NAMALWA (cell line): Measurements from ENCODE around the gene BEND5.

Experiments
- DNase-seq: peaks from one replicate; pipeline ENCODE4 v3.0.0-alpha.2; 2015; ENCODE audit warnings: low spot score

The BEND5 gene

GRCh38 chr1:48776393-48777218, at the start of gene BEND5:
TSS of gene BEND5 (minus strand) at chr1:48776891. CDS start at chr1:48776831, 60 bp downstream.
- DNase-seq: no peak

GRCh38 chr1:48823168-48823567, 46.5 kb upstream of the BEND5 start:
- DNase-seq: no peak

- DNase-seq: no peak
Observed at GRCh38 chr1:48820491-48820890, 43.8 kb upstream of the BEND5 start.

- peak; percentile 25 for DNase-seq
Observed at GRCh38 chr1:48817505-48818114, 40.9 kb upstream of the BEND5 start.

GRCh38 chr1:48810740-48811139, 34.0 kb upstream of the BEND5 start:
- DNase-seq: no peak

- DNase-seq: no peak
Observed at GRCh38 chr1:48808496-48808895, 31.8 kb upstream of the BEND5 start.

- no peak for DNase-seq
Observed at GRCh38 chr1:48807554-48808260, 31.0 kb upstream of the BEND5 start.

- DNase-seq: no peak
Observed at GRCh38 chr1:48803474-48803873, 26.8 kb upstream of the BEND5 start.

- DNase-seq: no peak
Observed at GRCh38 chr1:48794816-48795215, 18.1 kb upstream of the BEND5 start.

GRCh38 chr1:48793863-48794262, 17.2 kb upstream of the BEND5 start:
- peak; percentile 18 for DNase-seq

GRCh38 chr1:48792961-48793360, 16.3 kb upstream of the BEND5 start:
- DNase-seq: no peak

GRCh38 chr1:48790397-48790796, 13.7 kb upstream of the BEND5 start:
- no peak for DNase-seq

- no peak for DNase-seq
Observed at GRCh38 chr1:48789903-48790302, 13.2 kb upstream of the BEND5 start.

GRCh38 chr1:48785869-48786268, 9.2 kb upstream of the BEND5 start:
- no peak for DNase-seq

- no peak for DNase-seq
Observed at GRCh38 chr1:48784301-48784700, 7.6 kb upstream of the BEND5 start.

- no peak for DNase-seq
Observed at GRCh38 chr1:48777219-48777895, 666 bp upstream of the BEND5 start.

- DNase-seq: no peak
Observed at GRCh38 chr1:48775831-48776392, 779 bp downstream of the BEND5 start.

- DNase-seq: no peak
Observed at GRCh38 chr1:48773133-48773532, 3.6 kb downstream of the BEND5 start.

- DNase-seq: no peak
Observed at GRCh38 chr1:48772211-48772610, 4.5 kb downstream of the BEND5 start.

GRCh38 chr1:48771561-48771960, 5.1 kb downstream of the BEND5 start:
- DNase-seq: no peak

- no peak for DNase-seq
Observed at GRCh38 chr1:48767975-48768510, 8.6 kb downstream of the BEND5 start.

GRCh38 chr1:48765335-48765734, 11.4 kb downstream of the BEND5 start:
- no peak for DNase-seq
